COLO829 (cell line): ENCODE measurements around the gene KCNJ6.

ENCODE experiments used
- DNase-seq: peaks from one replicate; pipeline ENCODE4 v3.0.0; 2012; ENCODE audit warnings: low spot score

KCNJ6 gene

GRCh38 chr21:37863842-37864241 lies 52.4 kb downstream of the KCNJ6 start:
- DNase-seq = no peak

GRCh38 chr21:37862536-37862935 lies 53.7 kb downstream of the KCNJ6 start:
- no peak for DNase-seq

GRCh38 chr21:37861561-37861960 lies 54.7 kb downstream of the KCNJ6 start:
- no peak for DNase-seq

GRCh38 chr21:37860416-37860815 lies 55.8 kb downstream of the KCNJ6 start:
- DNase-seq = no peak

GRCh38 chr21:37855647-37856625 lies 60.3 kb downstream of the KCNJ6 start:
- DNase-seq = no peak

- no peak for DNase-seq
These were observed 61.0 kb downstream of the KCNJ6 start for GRCh38 chr21:37855271-37855646.

- no peak for DNase-seq
These were observed 66.7 kb downstream of the KCNJ6 start for GRCh38 chr21:37849506-37850102.

- no peak for DNase-seq
These were observed 67.4 kb downstream of the KCNJ6 start for GRCh38 chr21:37848721-37849490.

- no peak for DNase-seq
These were observed 70.7 kb downstream of the KCNJ6 start for GRCh38 chr21:37845535-37845934.

- no peak for DNase-seq
These were observed 73.1 kb downstream of the KCNJ6 start for GRCh38 chr21:37843191-37843590.

GRCh38 chr21:37842163-37842919 lies 73.9 kb downstream of the KCNJ6 start:
- no peak for DNase-seq

GRCh38 chr21:37837381-37837780 lies 78.9 kb downstream of the KCNJ6 start:
- no peak for DNase-seq

GRCh38 chr21:37835481-37835880 lies 80.8 kb downstream of the KCNJ6 start:
- no peak for DNase-seq

- DNase-seq = no peak
These were observed 83.0 kb downstream of the KCNJ6 start for GRCh38 chr21:37833301-37833700.

GRCh38 chr21:37829447-37829846 lies 86.8 kb downstream of the KCNJ6 start:
- no peak for DNase-seq

- DNase-seq = no peak
These were observed 87.3 kb downstream of the KCNJ6 start for GRCh38 chr21:37828991-37829390.

GRCh38 chr21:37828556-37828955 lies 87.7 kb downstream of the KCNJ6 start:
- no peak for DNase-seq

- DNase-seq = no peak
These were observed 88.3 kb downstream of the KCNJ6 start for GRCh38 chr21:37827913-37828312.

- no peak for DNase-seq
These were observed 94.3 kb downstream of the KCNJ6 start for GRCh38 chr21:37821786-37822450.

GRCh38 chr21:37821092-37821491 lies 95.2 kb downstream of the KCNJ6 start:
- DNase-seq = no peak

- DNase-seq = no peak
These were observed 96.9 kb downstream of the KCNJ6 start for GRCh38 chr21:37819372-37819771.
